Measurements from ENCODE around the gene LKAAEAR1.

The LKAAEAR1 gene

DNA sequence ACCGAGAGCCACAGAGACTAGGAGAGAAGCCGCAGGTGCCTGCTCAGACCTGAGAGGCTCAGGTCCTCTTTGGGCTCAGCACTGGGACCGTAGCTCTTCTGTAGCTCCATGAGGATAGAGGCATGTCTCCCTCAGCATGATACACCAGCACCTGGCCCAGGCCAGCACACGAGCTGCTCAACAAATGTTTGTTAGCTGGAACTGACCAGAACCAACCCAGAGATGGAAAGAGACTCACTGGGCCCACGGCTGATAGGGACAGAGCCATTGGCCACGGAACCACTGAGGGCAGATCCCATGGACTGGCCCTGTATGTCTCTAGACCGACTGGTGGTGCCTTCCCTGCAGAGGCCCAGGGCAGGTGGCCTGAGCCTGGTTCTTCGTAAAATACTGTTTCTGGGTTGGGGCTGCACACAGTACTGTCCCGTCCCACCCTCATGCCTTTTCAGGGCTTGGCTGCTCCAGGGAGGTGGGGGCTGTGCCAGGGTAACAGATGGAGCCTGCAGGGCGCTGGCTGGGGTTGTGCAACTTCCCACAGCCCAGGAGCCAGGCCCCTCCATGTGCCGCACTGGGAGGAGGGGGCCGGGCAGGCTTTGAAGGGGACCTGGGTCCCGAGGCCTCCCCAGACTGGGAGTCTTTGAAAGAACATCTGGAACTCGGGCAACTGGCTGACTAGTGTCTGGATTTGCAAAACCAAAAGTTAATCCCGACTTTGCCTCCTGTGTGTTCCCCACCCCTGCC lies 43.0 kb downstream of the LKAAEAR1 start:
- in situ Hi-C loops (cut with HindIII; ENCODE audit: low sequenced_read_pairs): no loop called here

DNA sequence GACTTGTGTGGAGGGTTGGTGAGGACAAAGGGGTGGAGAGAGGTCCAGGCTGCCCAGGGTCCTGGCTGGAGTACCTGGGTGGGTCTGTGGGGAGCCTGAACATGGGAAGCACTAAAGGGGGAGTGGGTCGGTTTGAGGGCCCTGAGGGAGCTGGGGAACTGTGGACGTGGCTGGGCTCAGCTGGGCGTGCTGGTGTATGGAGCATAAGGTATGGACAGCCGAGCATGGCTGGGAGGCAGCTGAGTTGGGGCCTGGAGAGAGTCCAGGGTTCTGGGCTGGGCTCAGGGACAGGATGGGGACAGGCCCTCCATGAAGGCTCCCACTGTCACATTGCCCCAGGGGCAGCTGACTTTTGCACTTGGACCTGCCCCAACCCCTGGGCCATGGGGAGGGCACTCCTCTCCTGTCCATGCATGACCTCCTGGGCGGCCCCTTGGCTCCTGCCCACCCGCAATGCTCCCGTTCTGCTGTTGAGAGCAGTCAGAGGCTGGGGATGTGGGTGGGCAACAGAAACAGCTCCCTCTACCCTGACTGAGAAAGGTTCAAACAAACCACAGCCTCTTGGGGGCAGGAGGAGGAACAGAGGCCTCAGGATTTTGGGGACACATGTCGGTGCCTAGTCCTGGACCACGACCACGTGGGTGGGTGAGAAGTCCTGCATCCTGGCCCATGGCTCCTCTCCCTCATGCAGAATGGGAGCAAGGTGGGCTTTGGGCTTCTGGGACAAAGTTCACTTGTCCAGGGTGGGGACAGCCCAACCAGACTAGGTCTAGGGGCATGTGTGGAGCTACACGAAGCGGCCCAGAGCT lies 43.8 kb downstream of the LKAAEAR1 start:
- in situ Hi-C loops (cut with HindIII; ENCODE audit: low sequenced_read_pairs): no loop called here

DNA sequence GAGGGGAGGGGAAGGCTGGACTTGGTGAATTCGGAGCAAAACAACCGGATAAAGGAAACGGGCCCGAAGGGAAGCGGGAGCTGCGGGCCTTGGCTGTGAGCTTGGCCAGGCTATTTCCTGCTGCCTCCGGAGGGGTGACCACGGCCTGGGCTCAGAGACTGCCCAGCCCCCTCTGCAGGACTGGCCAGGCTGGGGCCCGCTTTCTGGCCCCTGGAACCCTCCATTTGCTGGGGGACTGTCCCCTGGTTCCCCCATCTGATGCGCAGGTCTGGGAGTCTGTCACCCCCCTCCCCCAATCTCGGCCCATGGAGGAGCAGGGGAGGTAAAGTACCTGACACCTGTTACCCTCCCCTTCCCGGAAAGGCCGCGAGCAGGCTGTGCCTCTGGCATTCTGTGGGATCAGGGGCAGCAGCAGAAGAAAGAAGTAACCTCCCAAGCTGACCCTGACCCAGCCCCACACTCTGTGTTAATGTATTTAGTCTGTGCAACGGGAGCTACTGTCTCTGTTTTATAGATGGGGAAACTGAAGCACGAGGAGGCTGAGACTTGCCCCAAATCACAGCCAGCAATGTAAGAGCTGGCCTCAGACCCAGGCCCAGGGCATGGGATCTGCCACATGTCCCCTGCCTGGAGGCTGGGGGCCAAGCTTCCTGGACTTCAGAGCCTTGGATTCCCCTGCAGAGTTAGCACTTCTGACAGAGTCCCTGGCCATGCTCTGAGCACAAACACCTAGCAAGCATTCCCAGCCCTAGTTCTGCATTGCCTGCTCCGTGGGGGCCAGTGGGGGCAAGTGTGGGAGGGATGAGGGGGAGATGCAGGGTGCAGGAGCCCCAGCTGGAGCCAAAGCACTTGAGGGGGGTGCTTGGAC lies 44.7 kb downstream of the LKAAEAR1 start:
- in situ Hi-C loops (cut with HindIII; ENCODE audit: low sequenced_read_pairs): no loop called here

DNA sequence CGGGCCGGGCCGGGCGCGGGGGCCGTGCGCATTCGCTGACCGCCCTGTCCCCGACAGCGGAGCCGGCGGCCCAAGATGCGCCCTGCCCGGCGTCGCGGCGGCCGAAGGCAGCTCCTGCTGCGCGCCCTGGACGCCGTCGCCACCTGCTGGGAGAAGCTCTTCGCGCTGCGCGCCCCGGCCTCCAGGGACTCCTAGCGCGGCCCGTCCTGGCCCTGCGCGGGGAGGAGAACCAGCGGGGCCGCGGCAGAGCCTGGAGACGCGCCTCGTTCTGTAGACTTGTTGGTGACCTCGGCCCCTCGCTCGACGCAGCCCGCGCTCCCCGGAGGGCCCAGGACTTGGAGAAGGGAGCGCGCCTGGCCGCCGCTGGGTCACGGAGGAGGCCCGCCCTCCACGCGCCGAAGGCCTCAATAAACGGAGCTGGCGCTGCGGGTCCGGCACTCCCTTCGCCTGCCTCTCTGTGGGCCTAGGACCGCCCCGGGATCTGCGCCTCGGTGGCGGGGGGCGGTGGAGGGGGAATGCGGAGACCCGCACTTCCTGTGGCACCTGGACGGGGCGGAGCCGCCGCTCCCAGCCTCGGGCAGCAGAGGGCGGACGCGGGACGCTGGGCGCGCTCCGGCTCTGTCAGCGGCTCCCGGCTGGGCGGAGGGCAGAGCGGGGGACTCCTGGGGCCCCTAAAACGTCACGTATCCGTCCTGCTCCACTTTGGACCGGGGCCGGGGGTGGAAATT lies 45.5 kb downstream of the LKAAEAR1 start:
- in situ Hi-C loops (cut with HindIII; ENCODE audit: low sequenced_read_pairs): no loop called here

DNA sequence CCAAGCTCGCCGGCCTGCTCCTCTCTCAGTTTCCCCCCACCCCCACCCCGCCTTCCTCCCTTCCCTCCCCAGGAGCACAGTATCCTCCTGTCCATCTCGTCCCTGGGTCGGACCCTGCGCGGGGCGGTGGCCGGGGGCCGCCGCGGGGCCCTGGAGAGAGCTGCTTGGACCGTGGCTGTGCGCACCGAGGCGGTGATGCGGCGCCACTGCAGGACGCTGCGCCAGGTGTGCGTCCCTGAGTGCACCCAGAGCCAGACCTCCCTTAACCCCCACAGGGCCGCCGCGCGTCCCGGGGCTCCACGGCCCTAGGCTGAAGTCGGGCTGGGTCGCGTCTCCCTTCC lies 46.0 kb downstream of the LKAAEAR1 start:
- in situ Hi-C loops (cut with HindIII; ENCODE audit: low sequenced_read_pairs): no loop called here

DNA sequence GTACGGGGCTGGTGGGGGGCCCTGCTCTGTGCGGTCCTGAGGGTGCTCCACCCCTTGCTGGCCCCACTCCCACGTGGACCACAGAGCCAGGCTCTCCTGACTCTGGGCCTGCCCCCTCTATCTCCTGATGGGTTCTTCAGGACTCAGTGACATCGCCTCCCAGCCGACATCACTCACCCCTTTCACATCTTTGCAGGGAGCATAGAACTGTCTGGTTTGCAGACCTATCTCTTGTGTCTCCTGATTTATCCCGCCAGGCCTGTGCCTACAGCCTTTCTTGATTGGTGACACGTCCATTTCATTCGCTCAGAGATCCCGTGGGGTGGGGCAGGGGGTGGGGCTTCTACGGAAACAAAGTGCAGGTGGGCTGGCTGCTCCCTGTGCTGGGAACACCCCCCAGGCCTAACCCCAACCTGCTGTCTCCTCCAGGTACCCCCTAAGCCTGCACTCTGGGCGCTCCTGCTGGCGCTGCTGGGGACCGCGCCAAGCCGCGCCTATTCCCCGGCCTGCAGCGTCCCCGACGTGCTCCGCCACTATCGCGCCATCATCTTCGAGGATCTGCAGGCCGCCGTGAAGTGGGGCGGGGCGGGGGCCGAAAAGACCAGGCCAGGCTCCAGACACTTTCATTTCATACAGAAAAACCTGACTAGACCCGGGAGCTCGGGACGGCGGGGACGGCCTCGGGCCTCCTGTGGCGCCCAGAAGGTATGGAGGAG lies 46.5 kb downstream of the LKAAEAR1 start:
- in situ Hi-C loops (cut with HindIII; ENCODE audit: low sequenced_read_pairs): no loop called here

DNA sequence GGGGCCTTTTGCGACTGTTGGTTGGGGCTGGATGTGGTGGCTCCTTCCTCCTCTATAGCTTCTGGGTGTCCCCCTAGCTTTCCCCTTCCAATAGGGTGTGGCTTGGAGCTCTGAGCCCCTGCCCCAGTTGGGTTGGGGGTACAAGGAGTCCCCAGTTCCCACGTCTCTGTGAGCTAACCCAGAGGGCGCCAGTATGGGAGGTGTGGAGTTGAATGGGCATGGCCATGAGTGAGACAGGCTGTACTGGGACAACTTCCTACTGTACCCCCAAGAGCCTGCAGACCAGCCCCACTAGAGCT lies 47.0 kb downstream of the LKAAEAR1 start:
- in situ Hi-C loops (cut with HindIII; ENCODE audit: low sequenced_read_pairs): no loop called here

DNA sequence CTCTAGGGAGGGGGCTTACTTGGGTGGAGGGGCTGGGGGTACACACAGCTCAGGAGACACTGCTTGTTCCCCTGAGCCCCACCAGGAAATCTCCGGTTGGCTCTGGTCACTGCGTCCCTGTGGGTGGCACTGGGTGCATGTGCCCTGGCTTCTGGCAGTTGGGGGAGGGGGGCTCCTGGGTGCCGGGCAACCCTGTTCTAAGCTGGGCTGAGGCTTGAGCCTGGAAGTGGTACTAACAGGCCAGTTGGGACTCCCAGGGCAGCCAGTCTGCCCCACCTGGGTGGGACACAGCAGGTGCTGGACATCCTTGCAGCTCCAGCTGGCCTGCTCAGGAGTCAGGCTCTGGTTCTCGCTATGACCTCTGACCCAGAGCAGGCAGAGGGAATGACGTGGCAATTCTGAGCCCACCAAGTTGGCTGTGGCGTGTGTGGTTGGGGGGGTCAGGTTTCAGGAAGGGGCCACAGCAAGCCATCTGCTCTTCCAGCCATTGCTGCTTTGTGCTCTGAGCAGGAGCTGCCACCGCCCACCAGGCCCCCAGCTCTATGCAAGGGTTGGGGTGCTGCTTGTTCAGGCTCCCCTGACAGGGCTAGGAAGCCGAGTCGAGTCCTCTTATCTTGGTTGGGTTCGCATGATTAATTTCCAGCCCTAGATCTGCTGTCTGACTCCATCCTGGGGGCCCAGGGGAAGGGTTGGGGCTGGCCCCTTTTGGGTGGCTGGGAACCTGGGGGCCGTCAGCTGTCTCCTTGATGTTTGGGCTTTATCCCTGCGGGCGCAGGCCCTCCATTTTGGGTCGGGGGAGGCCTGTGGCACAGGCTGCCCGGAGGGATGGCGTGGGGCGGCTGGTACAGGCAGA lies 47.6 kb downstream of the LKAAEAR1 start:
- in situ Hi-C loops (cut with HindIII; ENCODE audit: low sequenced_read_pairs): no loop called here

DNA sequence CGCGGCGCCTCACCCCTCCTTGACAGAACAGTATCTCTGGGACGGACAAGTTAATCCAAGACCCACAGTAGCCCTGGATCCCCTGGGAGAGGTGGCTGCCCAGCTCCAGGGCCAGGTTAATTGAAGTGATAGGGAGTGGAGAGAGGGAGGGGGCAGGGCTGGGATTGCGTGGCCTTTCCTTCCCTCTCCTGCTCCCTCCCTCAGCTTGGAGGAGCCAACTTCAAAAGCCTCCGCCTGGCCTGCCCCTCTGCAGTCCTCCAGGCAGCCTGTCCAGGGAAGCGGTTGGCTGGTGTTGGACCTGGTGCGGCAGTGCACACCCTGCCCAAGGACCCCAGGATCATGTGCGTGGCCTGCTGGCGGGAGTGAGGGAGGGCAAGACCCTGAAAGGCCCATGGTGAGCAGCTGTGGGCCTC lies 48.3 kb downstream of the LKAAEAR1 start, which contains the start of gene C20orf204:
Gene C20orf204 (plus strand): TSS at position 250 of the 413 bp plus-strand sequence. CDS start 142 bp downstream, at position 392.
- in situ Hi-C loops (cut with HindIII; ENCODE audit: low sequenced_read_pairs): no loop called here

DNA sequence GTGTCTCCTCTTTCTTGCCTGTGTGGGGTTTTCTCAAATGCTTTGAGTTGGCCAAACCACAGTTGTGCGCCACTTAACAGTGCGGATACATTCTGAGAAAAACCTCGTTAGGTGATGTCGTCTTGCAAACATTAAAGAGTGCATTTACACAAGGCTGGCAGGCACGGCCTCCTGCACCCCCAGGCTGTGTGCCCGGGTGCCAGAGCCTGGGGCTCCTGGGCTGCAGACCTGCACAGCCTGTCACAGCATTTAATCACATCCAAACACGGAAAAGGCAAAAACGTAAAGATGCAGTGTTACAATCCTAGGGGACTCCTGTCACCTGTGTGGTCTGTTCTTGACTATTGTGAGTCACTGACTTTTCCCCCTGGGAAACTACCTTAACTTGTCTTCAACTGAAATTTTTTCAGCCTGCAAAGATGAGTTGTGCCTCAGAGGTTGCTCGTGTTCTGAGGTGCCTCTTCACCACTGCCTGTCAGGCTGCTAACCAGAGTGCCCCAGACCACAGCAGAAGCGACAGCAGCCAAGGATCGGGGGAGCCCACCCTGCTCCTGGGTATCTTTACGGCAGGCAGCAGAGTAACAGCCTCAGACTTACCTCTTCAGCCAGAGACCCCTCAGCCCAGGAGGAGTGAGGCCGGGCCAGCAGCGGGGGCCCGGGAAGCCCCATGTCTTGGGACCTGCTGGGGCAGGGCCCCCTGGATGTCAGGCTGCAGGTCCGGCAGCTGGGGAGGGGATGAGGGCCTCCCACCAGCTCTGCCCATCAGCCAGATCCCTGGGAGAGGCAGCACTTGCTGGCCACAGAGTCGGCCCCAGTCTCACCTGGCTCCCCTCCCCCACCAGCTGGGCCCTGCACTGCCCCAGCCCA lies 48.9 kb downstream of the LKAAEAR1 start:
- in situ Hi-C loops (cut with HindIII; ENCODE audit: low sequenced_read_pairs): no loop called here

DNA sequence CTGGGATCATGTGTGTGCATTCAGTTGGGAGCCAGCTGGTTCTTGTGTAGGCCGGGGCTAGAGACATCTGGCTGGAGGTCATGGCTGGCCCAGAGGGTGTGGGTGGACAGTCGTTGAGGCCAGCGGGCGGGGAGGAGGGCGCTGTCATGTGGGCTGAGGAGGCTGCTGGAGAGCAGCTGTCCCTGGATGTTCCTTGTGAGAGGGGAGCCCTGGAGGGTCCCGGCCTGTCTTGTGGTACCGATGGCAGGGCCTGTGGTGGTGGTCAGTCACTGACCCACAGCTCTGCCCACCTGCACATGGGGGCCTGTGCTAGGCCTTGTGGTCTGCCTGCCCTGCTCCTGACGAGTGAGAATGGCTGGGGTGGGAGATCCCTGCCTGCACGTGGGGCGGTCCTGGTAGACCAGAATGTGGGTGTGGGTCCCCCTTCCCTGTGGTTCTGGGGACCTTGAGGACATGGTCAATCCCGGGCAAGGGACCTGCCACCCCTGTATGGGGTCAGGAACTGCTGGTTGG lies 50.2 kb downstream of the LKAAEAR1 start:
- in situ Hi-C loops (cut with HindIII; ENCODE audit: low sequenced_read_pairs): no loop called here
